Lower lobe of right lung (tissue), 2 donors: ENCODE measurements around the gene FBN2. TPM values are rescaled to one million over a fixed set of nuclear protein-coding genes. Genes with fewer than 3 reads are reported as not detected.

Experiments used
- ATAC-seq, 2 donors: fragments of 200-7000 bp; cut with Tn5 transposase; one replicate each; pipeline ENCODE4 v1.9.1; 2020 to 2022; ENCODE audit warnings: mild to moderate bottlenecking in 2 of 2, moderate library complexity in 2 of 2
- DNase-seq: peaks from one replicate; pipeline ENCODE4 v3.0.0-alpha.2; 2020
- H3K27ac ChIP-seq: fragments of 200-600 bp; one replicate; pipeline ENCODE4 v1.8.0; 2022
- H3K27me3 ChIP-seq: fragments of 200-600 bp; one replicate; pipeline ENCODE4 v1.8.0; 2022; ENCODE audit warnings: low read depth
- H3K36me3 ChIP-seq: fragments of 200-600 bp; one replicate; pipeline ENCODE4 v1.8.0; 2022; ENCODE audit warnings: mild to moderate bottlenecking
- H3K4me1 ChIP-seq: fragments of 200-600 bp; one replicate; pipeline ENCODE4 v1.8.0; 2022
- H3K4me3 ChIP-seq: fragments of 200-600 bp; one replicate; pipeline ENCODE4 v1.8.0; 2022; ENCODE audit warnings: mild to moderate bottlenecking
- H3K9me3 ChIP-seq: fragments of 200-600 bp; one replicate; pipeline ENCODE4 v1.8.0; 2022
- CTCF ChIP-seq: fragments of 200-600 bp; IDR thresholded peaks from one replicate; pipeline ENCODE4 v1.8.0; 2022; ENCODE audit warnings: antibody characterized with exemption, mild to moderate bottlenecking
- intact Hi-C: fragments of 100-400 bp; cut with DNase I; formaldehyde crosslinking; loops from one replicate; pipeline ENCODE4 v1.11.0; 2022
- total RNA-seq: library from RNA; stranded (reverse); fragmentation: NEBNext Ultra II Directional; extraction: Animal tissue kit (Norgen Biotek cat#: 25700); gene quantifications from one replicate; pipeline ENCODE4 v1.2.1, GENCODE V29; 2021
- donor health status: DM: no; HTN: yes; CAD: no; lungs with severe emphysema.

FBN2 gene
- total RNA-seq, 1 donor from 2014 or later, result 0.83 TPM

- ATAC-seq (no peak), DNase-seq (no peak)
Observed at GRCh38 chr5:128252756-128253155, 285.3 kb downstream of the FBN2 start.

GRCh38 chr5:128252196-128252595, 285.8 kb downstream of the FBN2 start:
- intact Hi-C loops, result no loop called here
- no peaks in the 10 kb centered on the region for H3K36me3 ChIP-seq
- no peak overlapping the region for H3K4me3 ChIP-seq
- no peaks in the 10 kb centered on the region for H3K9me3 ChIP-seq
- H3K27me3 ChIP-seq, result no peaks in the 10 kb centered on the region
- DNase-seq (no peak), ATAC-seq (no peak)
- no peak overlapping the region for H3K27ac ChIP-seq
- H3K4me1 ChIP-seq, result no peaks in the 10 kb centered on the region
- TF ChIP-seq CTCF, result no peak

More at GRCh38 chr5:128252756-128253155, 285.3 kb downstream of the FBN2 start:
- Histone ChIP-seq H3K9me3 (no peaks in the 10 kb centered on the region), H3K4me1 (no peaks in the 10 kb centered on the region), H3K27me3 (no peaks in the 10 kb centered on the region), H3K27ac (no peak overlapping the region), H3K4me3 (no peak overlapping the region), H3K36me3 (no peaks in the 10 kb centered on the region)
- TF ChIP-seq CTCF, result no peak
- intact Hi-C loops, result no loop called here

GRCh38 chr5:128245974-128246373, 292.1 kb downstream of the FBN2 start:
- intact Hi-C loops, result no loop called here
- H3K4me1 ChIP-seq, result no peaks in the 10 kb centered on the region
- H3K9me3 ChIP-seq, result no peaks in the 10 kb centered on the region
- H3K27me3 ChIP-seq, result no peaks in the 10 kb centered on the region
- no peak overlapping the region for H3K27ac ChIP-seq
- H3K36me3 ChIP-seq, result no peaks in the 10 kb centered on the region
- ATAC-seq (no peak), DNase-seq (no peak)
- no peak for TF ChIP-seq CTCF
- H3K4me3 ChIP-seq, result no peak overlapping the region

- H3K4me1 ChIP-seq, result no peaks in the 10 kb centered on the region
- DNase-seq (no peak), ATAC-seq (no peak)
- TF ChIP-seq CTCF, result no peak
- H3K4me3 ChIP-seq, result no peak overlapping the region
- H3K27ac ChIP-seq, result no peak overlapping the region
- no peaks in the 10 kb centered on the region for H3K9me3 ChIP-seq
- no peaks in the 10 kb centered on the region for H3K27me3 ChIP-seq
- intact Hi-C loops, result no loop called here
- H3K36me3 ChIP-seq, result no peaks in the 10 kb centered on the region
Observed at GRCh38 chr5:128243958-128244582, 294.0 kb downstream of the FBN2 start.

- intact Hi-C loops, result no loop called here
- no peak for ATAC-seq
- TF ChIP-seq CTCF, result no peak
- no peaks in the 10 kb centered on the region for H3K4me1 ChIP-seq
- H3K9me3 ChIP-seq, result no peaks in the 10 kb centered on the region
- H3K4me3 ChIP-seq, result no peak overlapping the region
- no peaks in the 10 kb centered on the region for H3K36me3 ChIP-seq
- H3K27me3 ChIP-seq, result peaks cover 5% of the 10 kb centered on the region
- no peak overlapping the region for H3K27ac ChIP-seq
- no peak for DNase-seq
Observed at GRCh38 chr5:128241051-128241695, 296.9 kb downstream of the FBN2 start.
